ENCODE measurements around the gene VMO1. TPM values are rescaled to one million over a fixed set of nuclear protein-coding genes. Genes with fewer than 3 reads are reported as not detected.

The VMO1 gene
- total and polyA plus RNA-seq, 9 donors = 0.69 to 3.5 (median 1.3) TPM; not detected in 1

- TF ChIP-seq EP300 (IDR thresholded peaks at IDR 0.05) = no peak
- no peak for TF ChIP-seq POLR2A (IDR thresholded peaks at IDR 0.05)
- TF ChIP-seq CTCF (IDR thresholded peaks at IDR 0.05) = no peak
- intact Hi-C loops (cut with DNase I) = no loop called here
- H3K27me3 ChIP-seq = no peaks in the 10 kb centered on the region
- H3K4me3 ChIP-seq = no peak overlapping the region
- 90 to 92% (median 90%) methylated on average over 9 of the region's 9 CpGs for WGBS, 3 donors
- no peak overlapping the region for H3K27ac ChIP-seq
- DNase-seq = no peak
- no peaks in the 10 kb centered on the region for H3K9me3 ChIP-seq
- H3K36me3 ChIP-seq = no peaks in the 10 kb centered on the region
- peaks cover 5% of the 10 kb centered on the region for H3K4me1 ChIP-seq (ENCODE audit: insufficient read depth)
These were observed 44.0 kb downstream of the VMO1 start for GRCh38 chr17:4742133-4742532.

GRCh38 chr17:4741544-4741943 is 44.6 kb downstream of the VMO1 start:
- 94 to 98% (median 95%) methylated on average over 8 of the region's 8 CpGs for WGBS, 3 donors
- intact Hi-C loops (cut with DNase I) = no loop called here
- Histone ChIP-seq H3K27me3 (no peaks in the 10 kb centered on the region), H3K36me3 (no peaks in the 10 kb centered on the region), H3K9me3 (no peaks in the 10 kb centered on the region), H3K4me3 (no peak overlapping the region), H3K4me1 (ENCODE audit: insufficient read depth) (peaks cover 5% of the 10 kb centered on the region), H3K27ac (no peak overlapping the region)
- DNase-seq = no peak
- TF ChIP-seq EP300 (IDR thresholded peaks at IDR 0.05) (no peak), CTCF (IDR thresholded peaks at IDR 0.05) (no peak), POLR2A (IDR thresholded peaks at IDR 0.05) (no peak)

- WGBS, 3 donors = 93 to 95% (median 95%) methylated on average over 8 of the region's 8 CpGs
- no peak overlapping the region for H3K4me3 ChIP-seq
- no peaks in the 10 kb centered on the region for H3K27me3 ChIP-seq
- H3K4me1 ChIP-seq (ENCODE audit: insufficient read depth) = peaks cover 5% of the 10 kb centered on the region
- H3K36me3 ChIP-seq = no peaks in the 10 kb centered on the region
- DNase-seq = no peak
- TF ChIP-seq POLR2A (IDR thresholded peaks at IDR 0.05) (no peak), EP300 (IDR thresholded peaks at IDR 0.05) (no peak), CTCF (IDR thresholded peaks at IDR 0.05) (no peak)
- no peak overlapping the region for H3K27ac ChIP-seq
- no peaks in the 10 kb centered on the region for H3K9me3 ChIP-seq
- intact Hi-C loops (cut with DNase I) = no loop called here
These were observed 45.6 kb downstream of the VMO1 start for GRCh38 chr17:4740584-4740983.

GRCh38 chr17:4740025-4740351 is 46.2 kb downstream of the VMO1 start:
- H3K4me1 ChIP-seq (ENCODE audit: insufficient read depth) = peaks cover 5% of the 10 kb centered on the region
- H3K27me3 ChIP-seq = no peaks in the 10 kb centered on the region
- H3K4me3 ChIP-seq = peak overlapping the region; percentile 51
- intact Hi-C loops (cut with DNase I) = no loop called here
- WGBS, 3 donors = 2 to 7% (median 5%) methylated on average over 13 of the region's 13 CpGs
- no peak for TF ChIP-seq EP300 (IDR thresholded peaks at IDR 0.05)
- no peak for TF ChIP-seq POLR2A (IDR thresholded peaks at IDR 0.05)
- TF ChIP-seq CTCF (IDR thresholded peaks at IDR 0.05) = no peak
- peak overlapping the region in 1 of 2 donors; percentile 46 for H3K27ac ChIP-seq
- H3K9me3 ChIP-seq = no peaks in the 10 kb centered on the region
- DNase-seq = no peak
- no peaks in the 10 kb centered on the region for H3K36me3 ChIP-seq

Data from ovary (tissue), 9 donors.